Kidney glomerular epithelial cell (primary cell): Measurements from ENCODE around the gene CLASP1.
"Not testable (repeated sequence)": the region's sequence is repeated elsewhere in the genome, so short reads cannot be mapped to it uniquely, and the experiment has no call there.

Source experiments
- DNase-seq: peaks from one replicate; lab custom pipeline; 2025; lab: John Stamatoyannopoulos, UW

The CLASP1 gene

DNA sequence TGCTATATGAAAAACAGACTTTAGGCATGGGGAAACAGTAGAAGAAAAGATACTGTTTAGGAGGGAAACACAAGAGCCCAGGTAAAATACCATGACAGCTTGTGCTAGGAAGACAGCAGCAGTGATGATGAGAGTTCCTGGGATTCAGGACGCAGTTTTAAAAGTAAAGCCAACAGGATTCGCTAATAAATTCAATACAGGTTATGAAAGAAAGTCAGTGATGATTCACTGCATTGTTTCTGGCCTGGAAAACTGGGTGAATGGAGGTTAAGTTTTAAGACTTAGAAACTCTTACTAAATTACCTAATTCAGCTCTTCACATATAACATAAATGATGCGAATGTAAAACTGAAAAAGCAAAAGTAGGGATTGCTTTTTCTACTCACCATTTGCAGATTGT, 146.5 kb downstream of the CLASP1 start:
- DNase-seq: no peak

DNA sequence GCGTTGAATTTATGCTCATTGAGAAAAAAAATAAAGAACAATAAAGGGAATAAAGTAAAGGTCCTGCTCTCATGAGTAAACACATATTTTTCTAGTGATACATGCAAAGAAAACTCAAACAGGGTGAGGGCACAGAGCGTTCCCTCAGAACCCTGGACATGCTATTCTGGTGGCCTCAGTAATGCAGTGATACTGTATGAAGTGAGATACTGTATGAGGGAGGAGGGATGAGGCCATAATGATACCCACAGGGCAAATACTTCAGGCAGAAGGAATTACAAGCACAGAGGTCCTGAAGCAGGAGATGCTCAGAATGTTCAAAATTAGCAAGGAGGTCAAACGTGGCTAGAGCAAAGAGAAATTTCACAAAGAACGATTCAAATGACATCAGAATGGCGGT, 147.0 kb downstream of the CLASP1 start:
- DNase-seq: peak; percentile 53

DNA sequence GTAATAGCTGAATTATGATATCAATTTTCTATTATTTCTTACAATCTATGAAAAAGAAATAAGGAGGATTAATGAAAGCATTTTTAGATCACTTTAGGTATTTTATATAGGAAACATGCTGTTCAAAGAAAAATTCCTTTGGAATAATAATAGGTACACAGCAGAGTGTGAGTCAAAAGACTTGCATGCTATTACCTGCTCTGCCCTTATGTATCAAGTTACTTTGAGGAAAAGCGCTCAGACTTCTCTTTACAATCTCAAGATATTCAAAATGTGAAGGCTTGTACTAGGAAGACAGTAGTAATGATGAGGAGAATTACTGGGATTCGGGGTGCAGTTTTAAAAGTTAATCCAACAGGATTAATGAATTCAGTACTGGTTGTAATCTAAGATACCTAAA, 147.7 kb downstream of the CLASP1 start:
- no peak for DNase-seq

DNA sequence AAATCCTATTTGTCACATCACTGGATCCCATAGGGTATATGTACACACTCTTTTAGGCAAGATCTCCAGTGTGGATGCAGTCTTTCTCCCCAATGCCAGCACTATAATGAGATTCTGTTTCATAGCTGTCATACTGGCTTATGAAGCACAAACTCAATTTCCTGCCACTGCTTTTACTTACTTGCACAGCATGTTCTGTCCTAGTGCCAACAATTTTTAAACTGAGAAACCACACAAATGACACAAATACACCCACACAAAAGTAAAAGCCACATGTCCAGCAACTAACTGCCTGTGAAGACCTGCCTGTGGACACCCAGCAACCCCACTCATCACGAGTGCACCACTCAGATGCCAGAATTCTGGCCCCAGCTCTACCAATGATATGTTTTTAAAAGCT, 148.2 kb downstream of the CLASP1 start:
- DNase-seq: no peak

DNA sequence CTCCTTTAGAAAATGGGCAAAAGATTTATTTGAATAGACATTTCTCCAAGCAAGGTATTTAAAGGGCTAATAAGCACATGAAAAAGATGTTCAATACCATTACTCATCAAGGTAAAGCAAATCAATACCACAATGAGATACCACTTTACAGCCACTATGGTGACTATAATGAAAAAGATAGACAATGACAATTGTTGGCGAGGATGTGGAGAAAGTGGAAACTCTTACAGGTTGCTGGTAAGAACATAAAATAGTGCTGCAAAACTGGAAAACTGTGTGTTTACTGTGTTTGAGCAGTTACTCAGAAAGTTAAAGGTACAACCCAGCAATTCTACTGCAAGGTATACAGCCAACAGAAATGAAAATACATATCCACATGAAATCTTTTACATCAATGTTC, 150.5 kb downstream of the CLASP1 start:
- no peak for DNase-seq

DNA sequence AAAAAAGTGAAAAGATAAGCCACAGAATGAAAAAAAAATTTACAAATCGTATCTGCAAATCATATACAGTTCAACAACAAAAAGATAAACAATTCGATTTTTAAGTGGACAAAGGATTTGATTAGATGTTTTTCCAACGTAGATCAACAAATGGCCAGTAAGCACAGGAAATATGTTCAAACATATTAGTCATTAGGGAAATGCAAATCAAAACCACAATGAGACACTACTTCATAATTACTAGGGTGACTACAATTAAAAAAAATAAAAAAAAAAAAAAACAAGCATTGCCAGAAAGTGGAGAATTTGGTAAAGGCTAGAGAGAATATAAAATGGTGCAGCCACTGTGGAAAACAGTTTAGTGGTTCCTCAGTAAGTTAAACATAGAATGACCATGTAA, 156.9 kb downstream of the CLASP1 start:
- no peak for DNase-seq

DNA sequence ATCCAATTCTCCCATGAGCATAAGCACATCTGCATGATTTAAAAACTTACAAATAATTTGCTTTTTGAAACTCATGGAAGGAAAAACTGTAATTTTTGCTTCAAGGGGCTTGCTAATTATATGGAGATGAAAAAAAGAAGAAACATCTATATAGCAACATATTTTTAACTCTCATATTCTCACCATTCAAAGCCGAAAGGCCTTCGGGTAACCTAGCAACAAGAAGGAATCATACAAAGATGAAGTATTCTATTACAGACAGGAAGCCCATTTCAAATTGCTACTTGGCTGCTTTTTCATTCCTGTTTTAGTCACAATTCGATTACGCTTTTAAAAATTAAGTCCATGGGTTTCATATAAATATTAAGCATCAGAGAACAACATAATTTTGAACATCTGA, 157.7 kb downstream of the CLASP1 start:
- DNase-seq: no peak

DNA sequence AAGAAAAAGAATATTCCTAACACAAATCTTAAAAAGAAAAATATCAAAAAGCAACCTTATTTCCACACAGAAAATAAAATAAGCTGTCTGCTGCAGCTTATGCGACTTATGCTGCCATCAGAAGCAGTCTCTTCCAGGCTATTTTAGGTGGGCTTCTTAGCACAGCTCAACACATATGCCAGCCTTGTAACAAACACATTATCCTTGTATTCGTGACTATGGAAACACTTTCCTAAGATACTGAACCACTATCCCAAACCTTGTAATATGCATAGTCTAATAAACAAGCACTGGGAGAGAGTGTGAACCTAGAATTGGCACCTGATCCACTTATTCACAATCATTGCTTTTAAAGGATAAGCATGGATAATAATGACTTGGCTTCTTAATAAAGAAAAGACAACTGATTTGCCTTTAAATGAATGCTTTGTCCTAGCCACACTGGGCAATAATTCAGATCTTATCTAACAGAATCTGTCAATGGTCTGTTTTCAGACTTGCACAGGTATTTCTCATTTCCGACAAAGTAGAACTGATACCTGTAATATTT, 158.6 kb downstream of the CLASP1 start:
- DNase-seq: no peak

DNA sequence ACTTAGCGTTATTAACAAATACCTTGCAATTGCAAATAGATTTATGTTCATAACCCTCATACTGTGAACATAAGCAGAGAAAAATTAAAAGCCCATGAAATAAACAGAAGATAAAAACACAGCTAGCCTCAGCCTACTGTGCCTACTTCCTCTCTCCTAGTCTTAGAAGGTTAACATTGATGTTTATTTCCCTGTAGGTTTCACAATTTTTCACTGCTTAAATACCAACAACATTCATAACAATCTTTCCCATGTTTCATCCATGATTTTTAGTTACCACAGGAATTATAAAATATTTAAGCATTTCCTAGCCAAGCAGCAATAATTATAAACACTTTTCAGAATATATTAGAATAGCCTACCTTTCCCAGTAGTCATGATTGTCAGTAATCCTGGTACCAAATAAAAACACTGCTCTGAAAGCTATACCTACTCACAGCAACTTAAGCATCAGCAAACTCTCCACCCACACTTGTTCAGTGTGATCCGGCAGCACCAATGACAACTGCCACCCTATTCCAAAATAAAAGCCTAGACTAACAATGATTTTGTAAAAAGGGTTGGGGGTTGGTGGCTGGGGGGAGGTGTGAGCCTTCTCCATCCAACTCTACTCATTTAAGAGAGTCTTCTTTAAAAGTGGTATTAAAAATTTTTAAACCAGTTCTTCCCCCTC, 159.2 kb downstream of the CLASP1 start:
- no peak for DNase-seq

DNA sequence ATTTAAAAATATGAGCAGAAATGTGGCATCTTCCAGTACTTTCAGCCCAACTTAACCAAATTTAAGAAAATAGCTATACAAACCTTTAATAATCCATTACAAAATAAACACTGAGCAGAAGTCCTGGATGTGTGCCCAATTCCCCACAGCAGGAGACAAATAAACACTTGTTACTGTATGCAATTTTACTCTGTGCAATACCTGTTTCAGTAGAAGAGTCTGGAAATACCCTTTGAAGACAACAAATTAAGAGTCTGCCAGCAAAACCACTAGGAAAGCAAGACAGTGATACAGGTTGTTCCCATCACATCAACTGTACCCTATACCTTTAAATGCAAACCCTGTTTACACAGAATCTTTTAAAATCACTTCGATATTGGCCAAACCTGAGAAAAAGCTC, 160.0 kb downstream of the CLASP1 start:
- DNase-seq: peak; percentile 23

DNA sequence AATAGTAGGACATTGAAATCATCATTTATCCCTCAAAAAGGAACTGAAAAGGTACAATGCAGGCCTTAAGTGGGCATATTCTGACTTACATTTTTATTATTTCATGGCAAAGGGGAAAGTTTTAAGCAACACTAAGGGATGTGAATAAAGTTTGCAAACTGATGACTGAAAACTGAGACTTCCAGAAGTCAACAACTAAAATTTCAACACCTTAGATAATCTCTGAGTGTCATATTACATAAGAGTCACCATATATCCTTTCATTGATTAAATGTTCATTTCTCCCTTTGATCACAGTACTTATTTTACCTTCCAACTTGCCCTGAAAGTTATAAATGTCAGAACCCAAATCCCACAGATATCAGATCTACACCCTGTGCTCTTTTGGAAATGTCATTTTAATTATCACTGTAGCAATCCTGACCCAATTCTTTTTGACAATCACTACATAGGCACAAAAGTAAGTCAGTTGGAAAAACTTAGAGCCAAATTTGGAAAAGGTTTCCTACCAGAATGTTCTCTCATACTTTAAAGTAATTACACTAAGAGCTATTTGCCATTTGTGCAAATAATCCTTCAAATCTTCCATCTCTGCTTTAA, 163.0 kb downstream of the CLASP1 start:
- DNase-seq: no peak

DNA sequence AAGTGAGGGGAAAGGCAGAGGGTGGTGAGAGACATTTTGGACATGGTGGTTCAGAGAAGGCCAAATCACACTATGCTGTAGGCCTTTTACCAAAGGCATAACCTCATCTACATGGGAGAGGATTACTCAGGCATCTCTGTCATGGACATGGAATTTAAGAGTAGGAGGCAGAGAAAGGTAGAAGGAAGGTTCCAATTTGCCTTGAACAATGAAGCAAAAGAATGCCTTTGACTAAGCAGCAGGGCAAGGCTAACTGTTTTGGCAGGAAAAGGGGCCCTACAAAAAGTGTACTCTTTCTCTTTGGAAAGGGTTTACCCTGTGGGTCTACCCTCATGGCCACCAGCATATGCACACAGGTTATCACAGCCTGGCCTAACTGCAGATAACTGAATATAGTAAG, 164.2 kb downstream of the CLASP1 start:
- DNase-seq: peak; percentile 77

DNA sequence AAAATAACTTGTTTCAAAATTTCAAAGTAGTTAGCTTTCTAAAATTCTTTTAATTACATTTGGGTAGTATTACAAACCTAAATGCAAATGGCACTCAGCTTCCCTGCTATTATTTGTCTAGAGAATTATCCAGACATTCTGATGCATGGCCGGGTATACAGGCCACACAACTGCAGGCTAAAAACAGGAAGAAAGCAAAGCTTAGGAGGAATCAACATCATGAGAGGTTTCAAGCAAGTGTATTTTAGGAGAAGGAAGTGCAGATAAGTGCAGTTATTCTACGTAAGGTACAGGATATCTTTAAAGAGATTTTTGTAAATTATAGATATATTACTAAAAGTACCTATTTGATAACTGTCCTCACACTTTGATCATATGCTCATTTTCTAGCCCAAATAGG, 165.4 kb downstream of the CLASP1 start:
- DNase-seq: no peak

DNA sequence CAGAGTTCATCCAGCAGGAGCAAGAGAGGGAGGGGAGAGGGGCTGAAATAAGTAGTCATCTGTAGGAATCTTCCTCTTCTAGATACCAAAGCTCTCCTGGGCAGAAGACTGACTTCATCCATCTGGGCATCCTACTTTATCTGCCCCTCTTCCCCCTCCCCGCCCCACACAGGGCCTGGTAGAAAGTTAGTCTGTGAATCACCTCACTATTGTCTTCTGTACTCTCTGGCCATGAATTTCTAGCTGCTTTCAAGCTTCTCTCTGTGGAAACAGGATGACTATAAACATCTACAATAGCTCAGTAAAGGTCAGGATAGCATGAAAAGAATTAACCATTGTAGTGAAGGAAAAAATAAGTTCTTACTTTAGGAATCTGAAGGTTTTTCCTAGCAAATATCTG, 166.2 kb downstream of the CLASP1 start:
- DNase-seq: peak; percentile 33

DNA sequence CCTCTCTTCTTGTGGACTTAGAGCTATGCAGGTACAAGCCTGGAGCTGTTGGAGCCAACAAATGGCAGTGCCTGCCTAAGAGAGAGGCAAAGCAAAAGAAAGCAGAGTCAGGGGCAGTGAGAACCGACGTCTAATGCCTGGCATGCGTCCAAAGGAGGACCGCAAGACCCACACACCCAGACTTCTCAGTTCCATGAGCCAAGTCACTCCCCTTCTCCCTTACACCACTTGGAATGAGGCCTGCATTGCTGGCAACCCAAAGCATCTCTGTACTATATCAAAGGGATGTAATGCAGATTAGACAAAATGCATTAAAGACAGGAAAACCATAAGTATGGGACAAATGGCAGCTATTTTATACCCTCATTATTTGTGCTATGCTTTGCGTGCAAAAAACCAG, 168.4 kb downstream of the CLASP1 start:
- peak; percentile 23 for DNase-seq

DNA sequence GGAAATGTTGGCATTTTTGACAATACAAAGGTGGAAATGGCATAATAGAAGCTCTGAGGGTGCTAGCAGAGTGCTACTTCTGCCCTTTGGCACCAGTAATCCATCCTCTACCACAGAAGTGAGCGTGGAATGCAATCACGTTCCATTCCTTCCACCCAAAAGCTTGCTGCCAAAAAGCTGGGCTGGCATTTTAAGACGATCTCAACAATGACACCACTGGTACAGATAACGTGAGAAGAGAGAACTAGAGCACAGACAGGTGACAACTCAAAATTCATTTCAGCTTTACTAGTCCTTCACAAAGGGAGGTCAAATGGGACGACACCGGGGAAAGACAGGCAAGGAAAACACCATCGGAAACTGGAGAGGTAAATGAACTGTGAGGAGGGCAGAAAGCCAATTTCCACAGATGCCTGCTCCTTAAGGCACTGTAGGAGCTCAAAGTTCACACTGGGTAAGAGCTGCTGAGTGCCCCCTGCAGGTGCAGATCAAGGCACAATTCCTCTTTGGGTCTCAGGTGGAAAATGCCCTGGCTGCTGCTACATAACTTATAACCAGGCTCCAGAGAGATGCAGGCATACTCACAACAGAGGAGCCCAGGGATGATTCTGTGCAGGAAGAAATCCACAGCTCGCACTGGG, 169.3 kb downstream of the CLASP1 start:
- DNase-seq: peak; percentile 59

DNA sequence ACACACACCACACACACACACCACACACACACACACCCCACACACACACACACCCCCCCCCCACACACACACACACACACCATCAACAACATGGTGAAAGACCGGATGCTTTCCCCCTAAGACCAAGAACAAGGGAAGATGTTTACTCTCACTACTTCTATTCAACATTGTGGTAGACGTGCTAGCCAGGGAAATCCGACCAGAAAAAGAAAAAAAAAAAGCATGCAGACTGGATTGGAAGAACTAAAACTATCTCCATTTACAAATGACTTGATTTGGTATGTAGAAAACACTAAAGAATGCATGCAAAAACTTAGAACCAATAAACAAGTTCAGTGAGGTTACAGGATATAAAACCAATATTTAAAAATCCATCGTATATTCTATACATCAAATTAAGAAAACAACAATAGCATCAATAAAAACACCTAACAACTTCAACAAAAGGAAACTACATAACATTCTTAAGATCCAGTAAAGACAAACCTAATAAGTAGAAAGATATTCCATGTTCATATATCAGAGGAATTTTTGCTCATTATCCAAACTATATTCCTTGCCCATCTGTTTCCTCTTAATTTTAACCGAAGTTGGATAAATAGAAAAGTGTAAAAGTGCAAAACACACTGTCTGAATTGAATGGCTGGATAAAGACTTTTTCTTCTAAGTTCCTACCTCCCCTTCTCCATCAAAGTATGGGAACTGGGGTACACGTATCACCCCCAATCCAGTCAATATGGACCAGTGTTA, 170.1 kb downstream of the CLASP1 start:
- no peak for DNase-seq

DNA sequence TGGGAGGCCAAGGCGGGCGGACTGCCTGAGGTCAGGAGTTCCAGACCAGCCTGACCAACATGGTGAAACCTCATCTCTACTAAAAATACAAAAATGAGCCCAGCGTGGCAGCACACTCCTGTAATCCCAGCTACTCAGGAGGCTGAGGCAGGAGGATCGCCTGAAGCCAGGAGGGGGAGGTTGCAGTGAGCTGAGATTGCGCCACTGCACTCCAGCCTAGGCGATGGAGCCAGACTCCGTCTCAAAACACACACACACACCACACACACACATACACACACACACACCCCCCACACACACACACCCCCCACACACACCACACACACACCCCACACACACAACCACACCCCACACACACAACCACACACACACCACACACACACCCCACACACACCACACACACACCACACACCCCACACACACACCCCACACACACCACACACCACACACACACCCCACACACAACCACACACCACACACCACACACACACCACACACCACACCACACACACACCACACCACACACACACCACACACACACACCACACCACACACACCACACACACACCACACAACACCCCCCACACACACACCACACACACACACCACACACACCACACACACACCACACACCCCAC, 170.8 kb downstream of the CLASP1 start:
- not testable (repeated sequence) for DNase-seq

DNA sequence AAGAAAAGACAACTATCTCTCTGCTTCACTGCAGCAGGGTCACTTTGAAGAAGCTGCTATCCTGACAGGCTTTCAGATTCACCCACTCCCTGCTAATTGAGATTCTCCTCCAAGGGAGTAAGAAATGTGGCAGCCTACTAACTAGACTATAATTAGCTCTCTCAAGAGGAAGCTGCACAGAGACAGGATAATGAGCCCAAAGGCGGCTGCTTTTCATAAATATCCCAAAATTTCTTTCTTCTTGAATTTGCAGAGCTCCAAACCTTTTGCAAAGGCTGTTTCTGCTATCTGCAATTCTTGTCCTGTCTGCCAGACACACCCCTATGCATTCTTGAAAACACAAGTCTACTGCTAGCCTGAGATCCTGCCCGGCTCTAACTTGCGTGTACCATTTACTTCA, 172.6 kb downstream of the CLASP1 start:
- DNase-seq: no peak

DNA sequence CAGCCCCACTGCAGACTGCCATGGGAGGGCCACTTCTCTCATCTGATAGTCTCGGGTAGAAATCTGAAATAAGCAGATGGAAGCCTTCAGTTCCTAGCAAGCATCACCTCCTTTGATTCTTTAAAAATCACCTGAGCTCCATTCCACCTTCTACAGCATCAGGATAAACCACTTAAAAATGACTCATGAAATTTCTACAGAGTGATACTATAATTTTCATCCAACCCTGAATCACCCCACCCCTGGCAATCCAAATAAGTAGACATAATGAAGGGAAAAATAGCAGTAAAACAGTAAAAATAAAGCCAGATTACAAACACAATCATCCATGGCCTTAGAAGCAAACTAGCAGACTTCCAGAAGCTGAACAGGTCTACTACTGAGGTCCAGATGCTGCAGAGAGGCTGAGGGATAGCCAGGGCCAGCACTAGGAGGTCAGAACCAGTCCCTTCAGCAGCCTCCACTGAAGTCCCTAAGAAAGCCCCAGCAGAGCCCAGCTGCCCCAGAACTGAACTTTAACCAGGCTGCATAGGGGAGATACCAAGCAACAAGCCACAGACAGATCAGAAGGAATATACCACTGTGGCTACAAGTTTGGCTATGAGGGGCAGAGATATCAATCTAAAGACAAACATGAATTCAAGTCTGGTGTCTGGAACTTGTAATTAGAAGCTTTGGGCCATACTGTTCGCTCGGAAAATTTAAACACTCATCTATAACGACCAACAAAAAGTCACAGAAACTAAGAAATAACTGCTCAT, 173.3 kb downstream of the CLASP1 start:
- DNase-seq: no peak

DNA sequence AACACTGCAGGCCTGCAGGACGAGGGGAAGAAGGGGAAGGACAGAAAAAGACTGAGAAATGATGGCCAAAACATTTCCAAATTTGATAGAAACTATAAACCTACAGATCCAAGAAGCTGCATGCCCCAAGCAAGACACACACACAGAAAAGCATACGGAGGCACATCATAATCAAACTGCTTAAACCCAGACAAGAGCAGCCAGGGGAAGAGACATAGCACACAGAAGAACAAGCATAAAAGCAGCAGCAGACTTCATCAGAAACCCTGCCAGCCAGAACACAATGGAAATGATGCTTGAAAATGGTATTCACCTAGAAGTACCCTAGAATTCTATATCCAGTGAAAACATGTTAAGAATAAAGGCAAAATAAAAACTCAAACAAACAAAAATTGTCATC, 175.8 kb downstream of the CLASP1 start:
- no peak for DNase-seq
